ENCODE results near the gene HTRA3. TPM values are rescaled to one million over a fixed set of nuclear protein-coding genes. Genes with fewer than 3 reads are reported as not detected.

Gene HTRA3
- total RNA-seq, 2 donors from 2014 or later, result 6.0 to 18.9 TPM

DNA sequence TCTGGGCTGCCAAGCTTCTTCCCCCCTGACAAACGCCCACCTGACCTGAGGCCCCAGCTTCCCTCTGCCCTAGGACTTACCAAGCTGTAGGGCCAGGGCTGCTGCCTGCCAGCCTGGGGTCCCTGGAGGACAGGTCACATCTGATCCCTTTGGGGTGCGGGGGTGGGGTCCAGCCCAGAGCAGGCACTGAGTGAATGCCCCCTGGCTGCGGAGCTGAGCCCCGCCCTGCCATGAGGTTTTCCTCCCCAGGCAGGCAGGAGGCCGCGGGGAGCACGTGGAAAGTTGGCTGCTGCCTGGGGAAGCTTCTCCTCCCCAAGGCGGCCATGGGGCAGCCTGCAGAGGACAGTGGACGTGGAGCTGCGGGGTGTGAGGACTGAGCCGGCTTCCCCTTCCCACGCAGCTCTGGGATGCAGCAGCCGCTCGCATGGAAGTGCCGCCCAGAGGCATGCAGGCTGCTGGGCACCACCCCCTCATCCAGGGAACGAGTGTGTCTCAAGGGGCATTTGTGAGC, 37.0 kb downstream of the HTRA3 start:
- Histone ChIP-seq H3K4me1 (replicated peaks) (no peaks in the 10 kb centered on the region), H3K36me3 (no peaks in the 10 kb centered on the region), H3K27me3 (replicated peaks; ENCODE audit: insufficient read depth) (no peaks in the 10 kb centered on the region), H3K9me3 (no peaks in the 10 kb centered on the region), H3K27ac (no peak overlapping the region), H3K4me3 (no peak overlapping the region)
- DNase-seq (ENCODE audit: low spot score), result no peak
- WGBS, result 45% methylated on average over 15 of the region's 16 CpGs
- TF ChIP-seq POLR2A (IDR thresholded peaks at IDR 0.05) (no peak), POLR2AphosphoS5 (IDR thresholded peaks at IDR 0.05) (no peak)
- TF ChIP-seq, protein P1, sequence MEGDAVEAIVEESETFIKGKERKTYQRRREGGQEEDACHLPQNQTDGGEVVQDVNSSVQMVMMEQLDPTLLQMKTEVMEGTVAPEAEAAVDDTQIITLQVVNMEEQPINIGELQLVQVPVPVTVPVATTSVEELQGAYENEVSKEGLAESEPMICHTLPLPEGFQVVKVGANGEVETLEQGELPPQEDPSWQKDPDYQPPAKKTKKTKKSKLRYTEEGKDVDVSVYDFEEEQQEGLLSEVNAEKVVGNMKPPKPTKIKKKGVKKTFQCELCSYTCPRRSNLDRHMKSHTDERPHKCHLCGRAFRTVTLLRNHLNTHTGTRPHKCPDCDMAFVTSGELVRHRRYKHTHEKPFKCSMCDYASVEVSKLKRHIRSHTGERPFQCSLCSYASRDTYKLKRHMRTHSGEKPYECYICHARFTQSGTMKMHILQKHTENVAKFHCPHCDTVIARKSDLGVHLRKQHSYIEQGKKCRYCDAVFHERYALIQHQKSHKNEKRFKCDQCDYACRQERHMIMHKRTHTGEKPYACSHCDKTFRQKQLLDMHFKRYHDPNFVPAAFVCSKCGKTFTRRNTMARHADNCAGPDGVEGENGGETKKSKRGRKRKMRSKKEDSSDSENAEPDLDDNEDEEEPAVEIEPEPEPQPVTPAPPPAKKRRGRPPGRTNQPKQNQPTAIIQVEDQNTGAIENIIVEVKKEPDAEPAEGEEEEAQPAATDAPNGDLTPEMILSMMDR (IDR thresholded peaks at IDR 0.05), result no peak
- intact Hi-C loops (cut with DNase I), result loop anchor here (5.0 kb wide), 1 partner anchor 34 kb away; no protein-coding TSS in a partner anchor

- Histone ChIP-seq H3K9me3 (no peaks in the 10 kb centered on the region), H3K4me1 (replicated peaks) (no peaks in the 10 kb centered on the region), H3K4me3 (no peak overlapping the region), H3K27ac (no peak overlapping the region), H3K27me3 (replicated peaks; ENCODE audit: insufficient read depth) (no peaks in the 10 kb centered on the region), H3K36me3 (no peaks in the 10 kb centered on the region)
- 84% methylated on average over 11 of the region's 11 CpGs for WGBS
- no peak for DNase-seq (ENCODE audit: low spot score)
- TF ChIP-seq POLR2A (IDR thresholded peaks at IDR 0.05), result no peak
- no peak for TF ChIP-seq POLR2AphosphoS5 (IDR thresholded peaks at IDR 0.05)
- TF ChIP-seq, protein P1 (IDR thresholded peaks at IDR 0.05), result no peak
- intact Hi-C loops (cut with DNase I), result loop anchor here (5.0 kb wide), 1 partner anchor 35 kb away; no protein-coding TSS in a partner anchor
Observed at GRCh38 chr4:8307121-8307520, 37.6 kb downstream of the HTRA3 start.

- no peaks in the 10 kb centered on the region for H3K36me3 ChIP-seq
- no peaks in the 10 kb centered on the region for H3K4me1 ChIP-seq (replicated peaks)
- no peak for DNase-seq (ENCODE audit: low spot score)
- 95% methylated on average over 7 of the region's 7 CpGs for WGBS
- H3K4me3 ChIP-seq, result no peak overlapping the region
- H3K27me3 ChIP-seq (replicated peaks; ENCODE audit: insufficient read depth), result no peaks in the 10 kb centered on the region
- intact Hi-C loops (cut with DNase I), result loop anchor here (5.0 kb wide), 1 partner anchor 35 kb away; no protein-coding TSS in a partner anchor
- H3K9me3 ChIP-seq, result no peaks in the 10 kb centered on the region
- no peak for TF ChIP-seq POLR2AphosphoS5 (IDR thresholded peaks at IDR 0.05)
- TF ChIP-seq, protein P1 (IDR thresholded peaks at IDR 0.05), result no peak
- TF ChIP-seq POLR2A (IDR thresholded peaks at IDR 0.05), result no peak
- no peak overlapping the region for H3K27ac ChIP-seq
Observed at GRCh38 chr4:8307714-8308113, 38.2 kb downstream of the HTRA3 start.

DNA sequence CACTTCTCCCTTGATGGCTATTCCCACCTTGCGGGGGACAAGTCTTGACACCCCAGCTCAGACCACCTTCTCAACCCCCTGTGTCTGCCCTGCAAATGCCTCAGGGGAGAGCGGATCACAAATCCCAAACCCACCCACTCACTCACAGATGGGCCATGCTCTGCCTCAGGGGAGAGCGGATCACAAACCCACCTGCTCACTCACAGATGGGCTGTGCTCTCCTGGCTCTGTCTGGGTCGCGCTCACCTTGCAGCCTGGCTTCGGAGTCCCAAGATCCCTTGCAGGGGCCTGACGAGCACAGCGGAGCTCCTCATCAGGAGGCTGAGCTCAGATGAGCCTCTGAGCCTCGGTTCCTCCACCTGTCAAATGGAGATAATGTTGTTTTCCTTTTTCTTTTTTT, 38.6 kb downstream of the HTRA3 start:
- H3K36me3 ChIP-seq, result no peaks in the 10 kb centered on the region
- no peak for DNase-seq (ENCODE audit: low spot score)
- H3K9me3 ChIP-seq, result no peaks in the 10 kb centered on the region
- H3K27ac ChIP-seq, result no peak overlapping the region
- WGBS, result 94% methylated on average over 9 of the region's 9 CpGs
- no peak overlapping the region for H3K4me3 ChIP-seq
- intact Hi-C loops (cut with DNase I), result loop anchor here (5.0 kb wide), 1 partner anchor 36 kb away; no protein-coding TSS in a partner anchor
- H3K4me1 ChIP-seq (replicated peaks), result no peaks in the 10 kb centered on the region
- TF ChIP-seq POLR2A (IDR thresholded peaks at IDR 0.05) (no peak), POLR2AphosphoS5 (IDR thresholded peaks at IDR 0.05) (no peak)
- TF ChIP-seq, protein P1 (IDR thresholded peaks at IDR 0.05), result no peak
- no peaks in the 10 kb centered on the region for H3K27me3 ChIP-seq (replicated peaks; ENCODE audit: insufficient read depth)
